NB4 (cell line): Measurements from ENCODE around the gene HOXB8.

ENCODE experiments used
- MAX ChIP-seq: IDR thresholded peaks from 2 replicates; pipeline ENCODE4 v1.6.1; 2011; ENCODE audit warnings: low read depth, low read length
- MYC ChIP-seq: IDR thresholded peaks from 2 replicates; pipeline ENCODE4 v1.6.1; 2011; ENCODE audit warnings: low read depth, low read length
- POLR2A ChIP-seq: IDR thresholded peaks from 2 replicates; pipeline ENCODE4 v1.6.1; 2011; ENCODE audit warnings: mild to moderate bottlenecking; ENCODE audit not compliant: insufficient read length; ENCODE audit errors: extremely low read depth
- TF ChIP-seq, protein P1 (sequence below): IDR thresholded peaks from one replicate; pipeline ENCODE4 v1.5.1; 2012; ENCODE audit warnings: low read depth, low read length

- TF ChIP-seq, protein P1, sequence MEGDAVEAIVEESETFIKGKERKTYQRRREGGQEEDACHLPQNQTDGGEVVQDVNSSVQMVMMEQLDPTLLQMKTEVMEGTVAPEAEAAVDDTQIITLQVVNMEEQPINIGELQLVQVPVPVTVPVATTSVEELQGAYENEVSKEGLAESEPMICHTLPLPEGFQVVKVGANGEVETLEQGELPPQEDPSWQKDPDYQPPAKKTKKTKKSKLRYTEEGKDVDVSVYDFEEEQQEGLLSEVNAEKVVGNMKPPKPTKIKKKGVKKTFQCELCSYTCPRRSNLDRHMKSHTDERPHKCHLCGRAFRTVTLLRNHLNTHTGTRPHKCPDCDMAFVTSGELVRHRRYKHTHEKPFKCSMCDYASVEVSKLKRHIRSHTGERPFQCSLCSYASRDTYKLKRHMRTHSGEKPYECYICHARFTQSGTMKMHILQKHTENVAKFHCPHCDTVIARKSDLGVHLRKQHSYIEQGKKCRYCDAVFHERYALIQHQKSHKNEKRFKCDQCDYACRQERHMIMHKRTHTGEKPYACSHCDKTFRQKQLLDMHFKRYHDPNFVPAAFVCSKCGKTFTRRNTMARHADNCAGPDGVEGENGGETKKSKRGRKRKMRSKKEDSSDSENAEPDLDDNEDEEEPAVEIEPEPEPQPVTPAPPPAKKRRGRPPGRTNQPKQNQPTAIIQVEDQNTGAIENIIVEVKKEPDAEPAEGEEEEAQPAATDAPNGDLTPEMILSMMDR, result no peak
- TF ChIP-seq POLR2A (no peak), MAX (no peak), MYC (no peak)
Measured at GRCh38 chr17:48613862-48614694, 1.0 kb downstream of the HOXB8 start.
